Tibial nerve (tissue), 4 donors: ENCODE results near the gene MAU2. TPM values are rescaled to one million over a fixed set of nuclear protein-coding genes. Genes with fewer than 3 reads are reported as not detected.

Experiments used
- DNase-seq, 2 donors: peaks; one replicate each; pipeline ENCODE4 v3.0.0-alpha.2; 2019; ENCODE audit warnings: low spot score in 2 of 2
- H3K27ac ChIP-seq, 4 donors: fragments of 200-600 bp; sonication (generic) in 3 of 4; one replicate each; pipeline ENCODE4 v1.5.1; 2017 to 2019; ENCODE audit warnings: mild to moderate bottlenecking in 1 of 4
- H3K27me3 ChIP-seq, 2 donors: fragments of 200-600 bp; sonication (generic) in 1 of 2; one replicate each; pipeline versions ENCODE4 v1.5.1 to v1.6.0; 2017 to 2019
- H3K36me3 ChIP-seq, 3 donors: fragments of 200-600 bp; sonication (generic); one replicate each; pipeline ENCODE4 v1.5.1; 2018 to 2019
- H3K4me1 ChIP-seq, 4 donors: fragments of 200-600 bp; sonication (generic) in 3 of 4; one replicate each; pipeline ENCODE4 v1.5.1; 2017 to 2019
- H3K4me3 ChIP-seq, 4 donors: fragments of 200-600 bp; sonication (generic) in 3 of 4; one replicate each; pipeline ENCODE4 v1.5.1; 2017 to 2019; ENCODE audit warnings: mild to moderate bottlenecking in 1 of 4, moderate library complexity in 1 of 4
- H3K9me3 ChIP-seq, 4 donors: fragments of 200-600 bp; sonication (generic) in 3 of 4; one replicate each; pipeline ENCODE4 v1.5.1; 2017 to 2019
- EP300 ChIP-seq, 2 donors: sonication (generic); formaldehyde crosslinking; IDR thresholded peaks; one replicate each; pipeline ENCODE4 v1.6.1; 2017; ENCODE audit warnings: antibody characterized with exemption in 2 of 2, mild to moderate bottlenecking in 1 of 2
- POLR2A ChIP-seq, 2 donors: fragments of 450-650 bp; IDR thresholded peaks; one replicate each; pipeline ENCODE4 v1.6.1; 2017; ENCODE audit warnings: antibody characterized with exemption in 2 of 2, mild to moderate bottlenecking in 2 of 2, moderate library complexity in 2 of 2
- WGBS, 2 donors: methylation state at CpG; one replicate each; pipeline ENCODE4 v1.1.5; 2018; 5-methylcytosine and 5-hydroxymethylcytosine counted together
- total RNA-seq, 4 donors: library from RNA; depleted of rRNA; stranded (reverse); fragments of >200 nt; gene quantifications; one replicate each; pipeline ENCODE4 v1.1.0, GENCODE V29; 2016
- TF ChIP-seq, protein P1 (sequence below), 5 experiments: fragments of 200-600 bp in 3 of 5; fragments of 450-650 bp in 2 of 5; sonication (generic) in 3 of 5; IDR thresholded peaks; one replicate each; pipeline ENCODE4 v1.5.1; 2016 to 2019; ENCODE audit warnings: antibody characterized with exemption in 5 of 5, mild to moderate bottlenecking in 3 of 5, moderate library complexity in 2 of 5

MAU2 gene
- total RNA-seq, 4 donors from 2014 or later: 56.8 to 108 (median 97.8) TPM

GRCh38 chr19:19300613-19301012 lies 20.0 kb upstream of the MAU2 start:
- TF ChIP-seq EP300 (IDR thresholded peaks at IDR 0.05) (no peak), POLR2A (IDR thresholded peaks at IDR 0.05) (no peak)
- TF ChIP-seq, protein P1, sequence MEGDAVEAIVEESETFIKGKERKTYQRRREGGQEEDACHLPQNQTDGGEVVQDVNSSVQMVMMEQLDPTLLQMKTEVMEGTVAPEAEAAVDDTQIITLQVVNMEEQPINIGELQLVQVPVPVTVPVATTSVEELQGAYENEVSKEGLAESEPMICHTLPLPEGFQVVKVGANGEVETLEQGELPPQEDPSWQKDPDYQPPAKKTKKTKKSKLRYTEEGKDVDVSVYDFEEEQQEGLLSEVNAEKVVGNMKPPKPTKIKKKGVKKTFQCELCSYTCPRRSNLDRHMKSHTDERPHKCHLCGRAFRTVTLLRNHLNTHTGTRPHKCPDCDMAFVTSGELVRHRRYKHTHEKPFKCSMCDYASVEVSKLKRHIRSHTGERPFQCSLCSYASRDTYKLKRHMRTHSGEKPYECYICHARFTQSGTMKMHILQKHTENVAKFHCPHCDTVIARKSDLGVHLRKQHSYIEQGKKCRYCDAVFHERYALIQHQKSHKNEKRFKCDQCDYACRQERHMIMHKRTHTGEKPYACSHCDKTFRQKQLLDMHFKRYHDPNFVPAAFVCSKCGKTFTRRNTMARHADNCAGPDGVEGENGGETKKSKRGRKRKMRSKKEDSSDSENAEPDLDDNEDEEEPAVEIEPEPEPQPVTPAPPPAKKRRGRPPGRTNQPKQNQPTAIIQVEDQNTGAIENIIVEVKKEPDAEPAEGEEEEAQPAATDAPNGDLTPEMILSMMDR (IDR thresholded peaks at IDR 0.05): no peak
- Histone ChIP-seq H3K4me3 (no peak overlapping the region), H3K36me3 (peaks cover 0 to 97% (median 16%) of the 10 kb centered on the region in 3 donors), H3K27ac (no peak overlapping the region), H3K9me3 (no peaks in the 10 kb centered on the region), H3K4me1 (no peaks in the 10 kb centered on the region), H3K27me3 (no peaks in the 10 kb centered on the region)
- no peak for DNase-seq
- WGBS, 2 donors: 97 to 100% methylated on average over 8 to 12 of the region's 12 CpGs

DNA sequence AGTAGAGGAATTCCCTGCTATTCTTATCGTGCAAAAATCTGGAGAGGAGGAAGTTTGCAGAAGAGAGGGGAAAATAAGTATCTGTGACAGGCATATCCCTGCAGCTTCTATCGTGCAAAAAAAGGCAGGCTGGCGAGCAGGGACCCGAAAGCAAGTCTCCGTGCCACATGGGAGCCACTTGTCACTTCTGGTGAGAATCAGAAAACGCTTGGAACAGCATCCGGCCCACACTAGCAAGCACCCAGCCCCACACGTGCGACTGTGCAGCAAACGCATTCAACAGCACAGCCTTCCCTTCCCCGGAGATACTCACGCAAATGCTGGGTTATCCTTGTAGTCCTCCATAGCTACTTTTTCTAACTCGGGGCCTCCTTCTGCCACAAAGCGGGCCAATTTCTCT lies 17.2 kb upstream of the MAU2 start:
- Histone ChIP-seq H3K27ac (no peak overlapping the region), H3K4me1 (no peaks in the 10 kb centered on the region), H3K4me3 (no peak overlapping the region), H3K36me3 (peaks cover 0 to 97% (median 20%) of the 10 kb centered on the region in 3 donors), H3K9me3 (no peaks in the 10 kb centered on the region), H3K27me3 (no peaks in the 10 kb centered on the region)
- TF ChIP-seq POLR2A (IDR thresholded peaks at IDR 0.05): no peak
- TF ChIP-seq, protein P1 (IDR thresholded peaks at IDR 0.05): no peak
- TF ChIP-seq EP300 (IDR thresholded peaks at IDR 0.05): no peak
- DNase-seq: no peak
- WGBS, 2 donors: 91 to 92% methylated on average over 14 of the region's 14 CpGs

- Histone ChIP-seq H3K4me3 (no peak overlapping the region), H3K9me3 (no peaks in the 10 kb centered on the region), H3K36me3 (peaks cover 0 to 98% (median 20%) of the 10 kb centered on the region in 3 donors), H3K27ac (no peak overlapping the region), H3K27me3 (no peaks in the 10 kb centered on the region), H3K4me1 (no peaks in the 10 kb centered on the region)
- DNase-seq: no peak
- TF ChIP-seq, protein P1 (IDR thresholded peaks at IDR 0.05): no peak
- no peak for TF ChIP-seq EP300 (IDR thresholded peaks at IDR 0.05)
- TF ChIP-seq POLR2A (IDR thresholded peaks at IDR 0.05): no peak
- 88 to 90% methylated on average over 12 to 13 of the region's 14 CpGs for WGBS, 2 donors
These were observed 16.3 kb upstream of the MAU2 start for GRCh38 chr19:19304186-19304965.

GRCh38 chr19:19305066-19305465 lies 15.6 kb upstream of the MAU2 start:
- no peak overlapping the region for H3K4me3 ChIP-seq
- 88 to 95% methylated on average over 7 to 10 of the region's 10 CpGs for WGBS, 2 donors
- H3K27ac ChIP-seq: no peak overlapping the region
- TF ChIP-seq, protein P1 (IDR thresholded peaks at IDR 0.05): no peak
- TF ChIP-seq EP300 (IDR thresholded peaks at IDR 0.05) (no peak), POLR2A (IDR thresholded peaks at IDR 0.05) (no peak)
- no peaks in the 10 kb centered on the region for H3K4me1 ChIP-seq
- no peaks in the 10 kb centered on the region for H3K9me3 ChIP-seq
- peaks cover 0 to 100% (median 20%) of the 10 kb centered on the region in 3 donors for H3K36me3 ChIP-seq
- no peak for DNase-seq
- H3K27me3 ChIP-seq: no peaks in the 10 kb centered on the region

- no peak overlapping the region for H3K4me3 ChIP-seq
- H3K4me1 ChIP-seq: no peaks in the 10 kb centered on the region
- H3K27me3 ChIP-seq: no peaks in the 10 kb centered on the region
- no peaks in the 10 kb centered on the region for H3K9me3 ChIP-seq
- TF ChIP-seq POLR2A (IDR thresholded peaks at IDR 0.05) (no peak), EP300 (IDR thresholded peaks at IDR 0.05) (no peak)
- TF ChIP-seq, protein P1 (IDR thresholded peaks at IDR 0.05): no peak
- H3K36me3 ChIP-seq: peaks cover 0 to 100% (median 20%) of the 10 kb centered on the region in 3 donors
- H3K27ac ChIP-seq: no peak overlapping the region
- WGBS, 2 donors: 90% methylated on average over 12 to 13 of the region's 16 CpGs
- no peak for DNase-seq
These were observed 14.9 kb upstream of the MAU2 start for GRCh38 chr19:19305696-19306095.
